ENCODE data around the gene LRP5.

DNA sequence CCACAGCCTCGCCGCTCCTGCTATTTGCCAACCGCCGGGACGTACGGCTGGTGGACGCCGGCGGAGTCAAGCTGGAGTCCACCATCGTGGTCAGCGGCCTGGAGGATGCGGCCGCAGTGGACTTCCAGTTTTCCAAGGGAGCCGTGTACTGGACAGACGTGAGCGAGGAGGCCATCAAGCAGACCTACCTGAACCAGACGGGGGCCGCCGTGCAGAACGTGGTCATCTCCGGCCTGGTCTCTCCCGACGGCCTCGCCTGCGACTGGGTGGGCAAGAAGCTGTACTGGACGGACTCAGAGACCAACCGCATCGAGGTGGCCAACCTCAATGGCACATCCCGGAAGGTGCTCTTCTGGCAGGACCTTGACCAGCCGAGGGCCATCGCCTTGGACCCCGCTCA is 35.5 kb downstream of the LRP5 start:
- TF ChIP-seq, protein P1, sequence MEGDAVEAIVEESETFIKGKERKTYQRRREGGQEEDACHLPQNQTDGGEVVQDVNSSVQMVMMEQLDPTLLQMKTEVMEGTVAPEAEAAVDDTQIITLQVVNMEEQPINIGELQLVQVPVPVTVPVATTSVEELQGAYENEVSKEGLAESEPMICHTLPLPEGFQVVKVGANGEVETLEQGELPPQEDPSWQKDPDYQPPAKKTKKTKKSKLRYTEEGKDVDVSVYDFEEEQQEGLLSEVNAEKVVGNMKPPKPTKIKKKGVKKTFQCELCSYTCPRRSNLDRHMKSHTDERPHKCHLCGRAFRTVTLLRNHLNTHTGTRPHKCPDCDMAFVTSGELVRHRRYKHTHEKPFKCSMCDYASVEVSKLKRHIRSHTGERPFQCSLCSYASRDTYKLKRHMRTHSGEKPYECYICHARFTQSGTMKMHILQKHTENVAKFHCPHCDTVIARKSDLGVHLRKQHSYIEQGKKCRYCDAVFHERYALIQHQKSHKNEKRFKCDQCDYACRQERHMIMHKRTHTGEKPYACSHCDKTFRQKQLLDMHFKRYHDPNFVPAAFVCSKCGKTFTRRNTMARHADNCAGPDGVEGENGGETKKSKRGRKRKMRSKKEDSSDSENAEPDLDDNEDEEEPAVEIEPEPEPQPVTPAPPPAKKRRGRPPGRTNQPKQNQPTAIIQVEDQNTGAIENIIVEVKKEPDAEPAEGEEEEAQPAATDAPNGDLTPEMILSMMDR (IDR thresholded peaks at IDR 0.05; ENCODE audit: insufficient read depth, low read length, poor library complexity, severe bottlenecking): no peak
- TF ChIP-seq EZH2phosphoT487 (conservative IDR thresholded peaks at IDR 0.05; ENCODE audit: low read length): no peak
